ENCODE results near the gene PTPRG. TPM values are rescaled to one million over a fixed set of nuclear protein-coding genes. Genes with fewer than 3 reads are reported as not detected.

The PTPRG gene
- total and polyA plus RNA-seq, 2 donors (not counting 3 experiments of a cell fraction or from before 2014, with no cell fraction given): 8.9 to 39.1 TPM

- no peaks in the 10 kb centered on the region for H3K79me2 ChIP-seq (ENCODE audit: control insufficient read depth, insufficient read depth, low read length)
- H2AFZ ChIP-seq (ENCODE audit: low read depth, low read length): no peak overlapping the region
- no peaks in the 10 kb centered on the region for H3K9me1 ChIP-seq (replicated peaks; ENCODE audit: control insufficient read depth, extremely low read depth, insufficient read depth, low read length)
- ChIA-PET CTCF (interaction anchor here (1.9 kb wide), 1 partner anchor 18 kb away, joined by 4 read pairs; no protein-coding TSS in a partner anchor), POLR2A (no interaction called here)
- no peak overlapping the region for H3K4me3 ChIP-seq (replicated peaks in 1 of 3; ENCODE audit: insufficient read depth in 1 of 3, low read depth in 1 of 3, low read length in 3 of 3)
- intact Hi-C loops (cut with micrococcal nuclease) (no loop called here), dilution Hi-C loops (cut with MboI; ENCODE audit: extremely low pct_ligation_motif_present, low sequenced_read_pairs) (no loop called here)
- no peaks in the 10 kb centered on the region for H3K27me3 ChIP-seq (ENCODE audit: control insufficient read depth in 2 of 2, insufficient read depth in 2 of 2, low read length in 2 of 2)
- BruUV-seq (replicated peaks): no TSS peak
- FAIRE-seq (no peak), DNase-seq (ENCODE audit: low read depth, low spot score) (no peak)
- no peaks in the 10 kb centered on the region for H4K20me1 ChIP-seq (replicated peaks; ENCODE audit: control insufficient read depth, extremely low read depth, insufficient read depth, low read length)
- no peaks in the 10 kb centered on the region for H3K9me3 ChIP-seq (replicated peaks; ENCODE audit: control insufficient read depth, insufficient read depth, low read length)
- H3K4me2 ChIP-seq (ENCODE audit: insufficient read depth, low read length): no peak overlapping the region
- TF ChIP-seq, protein P1, sequence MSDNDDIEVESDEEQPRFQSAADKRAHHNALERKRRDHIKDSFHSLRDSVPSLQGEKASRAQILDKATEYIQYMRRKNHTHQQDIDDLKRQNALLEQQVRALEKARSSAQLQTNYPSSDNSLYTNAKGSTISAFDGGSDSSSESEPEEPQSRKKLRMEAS (IDR thresholded peaks at IDR 0.05; ENCODE audit: insufficient read depth, insufficient read length): no peak
- TF ChIP-seq JUN (IDR thresholded peaks at IDR 0.05; ENCODE audit: borderline replicate concordance, insufficient read depth, insufficient read length, low read depth): no peak
- no peak overlapping the region for H3K27ac ChIP-seq (ENCODE audit: insufficient read depth, low read depth, low read length)
- H3K4me1 ChIP-seq (ENCODE audit: control insufficient read depth, extremely low read depth, insufficient read depth, low read length): no peaks in the 10 kb centered on the region
- no peak overlapping the region for H3K9ac ChIP-seq (replicated peaks; ENCODE audit: extremely low read depth, insufficient read depth, low read length)
- no peaks in the 10 kb centered on the region for H3K36me3 ChIP-seq (ENCODE audit: control insufficient read depth in 2 of 2, extremely low read depth in 1 of 2, insufficient read depth in 2 of 2, low read length in 2 of 2)
Measured at GRCh38 chr3:61687206-61687605, 125.8 kb downstream of the PTPRG start.

DNA sequence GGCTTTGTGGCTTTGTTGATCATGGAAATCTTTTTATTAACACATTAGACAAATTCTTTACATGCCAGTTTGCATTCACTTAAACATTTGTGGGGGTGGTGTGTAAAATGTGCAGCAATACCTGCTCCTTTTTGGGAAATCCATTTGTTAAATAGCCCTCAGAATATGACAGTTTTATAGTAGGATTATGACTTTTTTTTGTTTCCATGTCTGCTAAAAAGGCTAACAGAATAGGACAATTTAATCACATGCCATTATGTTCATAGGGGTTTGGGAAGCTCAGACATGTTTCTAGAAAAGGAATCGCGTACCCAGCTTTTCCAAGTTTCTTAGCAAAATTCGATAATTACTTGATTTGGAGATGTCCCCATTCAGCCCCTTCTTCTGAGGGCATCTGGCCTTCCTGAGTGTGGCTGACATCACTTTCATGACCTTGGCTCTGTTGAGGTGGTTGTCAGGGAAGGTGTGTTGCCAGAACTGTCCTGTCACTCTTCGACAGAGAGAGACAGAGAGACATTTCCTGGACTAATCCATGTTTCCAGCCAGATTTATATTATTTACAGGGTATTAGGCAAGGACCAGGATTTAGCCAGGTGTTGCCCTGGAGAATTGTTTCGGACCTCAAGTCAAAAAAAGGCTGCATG, 126.4 kb downstream of the PTPRG start:
- ChIA-PET POLR2A (no interaction called here), CTCF (interaction anchor here (0.6 to 1.9 kb wide), 4 partner anchors 17 to 123 kb away, joined by 3 to 4 read pairs (median 4); no protein-coding TSS in a partner anchor)
- H3K9me3 ChIP-seq (replicated peaks; ENCODE audit: control insufficient read depth, insufficient read depth, low read length): no peaks in the 10 kb centered on the region
- no peak overlapping the region for H3K4me3 ChIP-seq (replicated peaks in 1 of 3; ENCODE audit: insufficient read depth in 1 of 3, low read depth in 1 of 3, low read length in 3 of 3)
- H3K27me3 ChIP-seq (ENCODE audit: control insufficient read depth in 2 of 2, insufficient read depth in 2 of 2, low read length in 2 of 2): no peaks in the 10 kb centered on the region
- no peak overlapping the region for H3K9ac ChIP-seq (replicated peaks; ENCODE audit: extremely low read depth, insufficient read depth, low read length)
- no peak for FAIRE-seq
- BruUV-seq (replicated peaks): no TSS peak
- dilution Hi-C loops (cut with MboI; ENCODE audit: extremely low pct_ligation_motif_present, low sequenced_read_pairs): no loop called here
- no peaks in the 10 kb centered on the region for H3K79me2 ChIP-seq (ENCODE audit: control insufficient read depth, insufficient read depth, low read length)
- no peak overlapping the region for H2AFZ ChIP-seq (ENCODE audit: low read depth, low read length)
- no peak overlapping the region for H3K27ac ChIP-seq (ENCODE audit: insufficient read depth, low read depth, low read length)
- H3K4me1 ChIP-seq (ENCODE audit: control insufficient read depth, extremely low read depth, insufficient read depth, low read length): no peaks in the 10 kb centered on the region
- no peaks in the 10 kb centered on the region for H3K9me1 ChIP-seq (replicated peaks; ENCODE audit: control insufficient read depth, extremely low read depth, insufficient read depth, low read length)
- TF ChIP-seq, protein P1 (IDR thresholded peaks at IDR 0.05; ENCODE audit: insufficient read depth, insufficient read length): no peak
- TF ChIP-seq FOS (IDR thresholded peaks at IDR 0.05; ENCODE audit: borderline replicate concordance, insufficient read depth, low read length): no peak
- TF ChIP-seq GATA2 (IDR thresholded peaks at IDR 0.05; ENCODE audit: insufficient read depth, insufficient read length, low read depth, low read length): no peak
- TF ChIP-seq POLR2AphosphoS5 (IDR thresholded peaks at IDR 0.05; ENCODE audit: insufficient read depth, low read depth, low read length): no peak
- TF ChIP-seq POLR2A (IDR thresholded peaks at IDR 0.05; ENCODE audit: low read depth, low read length): no peak
- TF ChIP-seq EZH2 (IDR thresholded peaks at IDR 0.05; ENCODE audit: borderline replicate concordance, low read depth, low read length, severe bottlenecking): no peak
- TF ChIP-seq JUN (IDR thresholded peaks at IDR 0.05; ENCODE audit: borderline replicate concordance, insufficient read depth, insufficient read length, low read depth): no peak
- no peak for TF ChIP-seq CTCF (IDR thresholded peaks at IDR 0.05; ENCODE audit: extremely low read depth in 1 of 2, insufficient read depth in 1 of 2, low read depth in 1 of 2, low read length in 2 of 2)
- no peak for TF ChIP-seq MYC (IDR thresholded peaks at IDR 0.05; ENCODE audit: low read depth, low read length)
- no peak overlapping the region for H3K4me2 ChIP-seq (ENCODE audit: insufficient read depth, low read length)
- no peaks in the 10 kb centered on the region for H4K20me1 ChIP-seq (replicated peaks; ENCODE audit: control insufficient read depth, extremely low read depth, insufficient read depth, low read length)
- DNase-seq (ENCODE audit: low read depth, low spot score): no peak
- intact Hi-C loops (cut with micrococcal nuclease): no loop called here
- no peaks in the 10 kb centered on the region for H3K36me3 ChIP-seq (ENCODE audit: control insufficient read depth in 2 of 2, extremely low read depth in 1 of 2, insufficient read depth in 2 of 2, low read length in 2 of 2)
